Fibroblast of lung (primary cell): ENCODE data around the gene NFYA.

ENCODE experiments used
- CTCF ChIP-seq, 2 donors: IDR thresholded peaks in 1 of 2; conservative IDR thresholded peaks in 1 of 2; 1 replicate in 1 of 2; 2 replicates in 1 of 2; pipeline ENCODE4 v1.5.1; 2011 to 2012; ENCODE audit warnings: low read length in 2 of 2, control low read depth in 1 of 2, inconsistent platforms in 1 of 2, low read depth in 1 of 2, mild to moderate bottlenecking in 1 of 2
- EZH2 ChIP-seq: IDR thresholded peaks from 2 replicates; pipeline ENCODE4 v1.5.1; 2012; ENCODE audit warnings: low read length, control low read depth, mild to moderate bottlenecking; ENCODE audit errors: missing control alignments

GRCh38 chr6:41097467-41098090, 24.8 kb downstream of the NFYA start:
- no peak for TF ChIP-seq CTCF (conservative IDR thresholded peaks at IDR 0.05 in 1 of 2, IDR thresholded peaks at IDR 0.05 in 1 of 2; ENCODE audit: low read depth in 1 of 2, low read length in 2 of 2)
- TF ChIP-seq EZH2 = no peak
